IgD-negative memory B cell (primary cell): ENCODE data around the gene SH3YL1. TPM values are rescaled to one million over a fixed set of nuclear protein-coding genes. Genes with fewer than 3 reads are reported as not detected.
"Not testable (repeated sequence)": the region's sequence is repeated elsewhere in the genome, so short reads cannot be mapped to it uniquely, and the experiment has no call there.

Experiments
- H3K27ac Mint-ChIP-seq, 3 donors: one replicate each; pipeline ENCODE4 v1.8.0; 2020 to 2022; ENCODE audit warnings: mild to moderate bottlenecking in 3 of 3, mixed read lengths in 3 of 3, moderate library complexity in 1 of 3
- H3K27me3 Mint-ChIP-seq: one replicate; pipeline ENCODE4 v1.8.0; 2021; ENCODE audit warnings: mixed read lengths
- H3K36me3 Mint-ChIP-seq: one replicate; pipeline ENCODE4 v1.8.0; 2020; ENCODE audit warnings: mild to moderate bottlenecking, mixed read lengths
- H3K4me1 Mint-ChIP-seq, 3 donors: one replicate each; pipeline ENCODE4 v1.8.0; 2020 to 2022; ENCODE audit warnings: mixed read lengths in 3 of 3, mild to moderate bottlenecking in 1 of 3
- H3K4me3 Mint-ChIP-seq, 4 donors: one replicate each; pipeline ENCODE4 v1.8.0; 2020 to 2022; ENCODE audit warnings: mild to moderate bottlenecking in 4 of 4, mixed read lengths in 4 of 4, moderate library complexity in 3 of 4
- H3K9me3 Mint-ChIP-seq, 3 donors: one replicate each; pipeline ENCODE4 v1.8.0; 2020 to 2021; ENCODE audit warnings: mixed read lengths in 3 of 3, mild to moderate bottlenecking in 1 of 3
- polyA plus RNA-seq: library from polyadenylated mRNA; unstranded; fragments of 300-500 nt; fragmentation: Illumina TruSeq; gene quantifications from one replicate; pipeline ENCODE4 v1.2.3, GENCODE V29; 2021

SH3YL1 gene
- polyA plus RNA-seq, 1 donor from 2014 or later = 18.8 TPM

DNA sequence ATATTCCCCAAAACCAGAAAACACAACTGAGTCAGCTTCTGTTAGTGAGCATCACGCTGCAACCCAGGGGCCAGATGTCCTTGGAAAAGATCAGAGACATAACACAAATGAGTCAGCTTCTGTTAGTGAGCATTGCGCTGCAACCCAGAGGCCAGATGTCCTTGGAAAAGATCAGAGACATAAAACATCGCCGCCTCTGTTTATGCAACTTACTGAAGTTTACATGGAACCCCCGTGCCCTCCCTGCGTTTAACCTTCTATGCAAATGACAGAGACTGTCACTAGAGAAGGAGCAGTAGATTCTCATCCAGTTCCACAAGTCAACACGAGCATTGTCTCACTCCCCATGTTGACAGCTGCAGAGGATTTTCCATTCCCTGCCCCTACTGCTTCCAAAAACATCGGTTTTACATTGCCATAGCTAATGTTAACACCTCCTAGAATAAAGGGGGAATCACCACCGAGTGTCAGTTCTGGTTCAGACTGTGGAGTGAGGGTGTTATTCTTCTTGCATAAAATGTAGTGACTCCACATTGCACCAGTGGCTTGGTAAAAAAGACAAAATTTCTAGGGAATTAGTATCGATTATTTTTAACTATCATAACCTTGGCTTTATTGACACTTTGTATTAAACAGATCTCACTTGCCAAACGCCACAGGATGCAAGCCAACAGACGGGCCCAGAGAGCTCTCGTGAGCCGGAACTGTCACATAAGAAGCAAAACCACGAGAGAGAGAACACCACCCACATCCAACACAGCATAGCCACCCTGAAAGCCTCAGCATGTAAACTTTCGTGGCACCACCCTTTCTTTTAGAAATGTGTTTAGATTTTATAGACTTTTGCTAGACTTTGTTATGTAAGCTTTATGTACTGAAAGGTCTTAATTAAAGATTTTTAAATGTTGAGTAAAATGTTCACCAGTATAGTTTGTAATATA lies 87.7 kb downstream of the SH3YL1 start:
- Mint-ChIP-seq H3K27me3 (no peaks in the 10 kb centered on the region), H3K4me1 (peaks cover 0 to 2% (median 2%) of the 10 kb centered on the region in 3 donors), H3K4me3 (peak overlapping the region in 1 of 4 donors; percentile 39), H3K9me3 (no peaks in the 10 kb centered on the region), H3K27ac (no peak overlapping the region), H3K36me3 (no peaks in the 10 kb centered on the region)

DNA sequence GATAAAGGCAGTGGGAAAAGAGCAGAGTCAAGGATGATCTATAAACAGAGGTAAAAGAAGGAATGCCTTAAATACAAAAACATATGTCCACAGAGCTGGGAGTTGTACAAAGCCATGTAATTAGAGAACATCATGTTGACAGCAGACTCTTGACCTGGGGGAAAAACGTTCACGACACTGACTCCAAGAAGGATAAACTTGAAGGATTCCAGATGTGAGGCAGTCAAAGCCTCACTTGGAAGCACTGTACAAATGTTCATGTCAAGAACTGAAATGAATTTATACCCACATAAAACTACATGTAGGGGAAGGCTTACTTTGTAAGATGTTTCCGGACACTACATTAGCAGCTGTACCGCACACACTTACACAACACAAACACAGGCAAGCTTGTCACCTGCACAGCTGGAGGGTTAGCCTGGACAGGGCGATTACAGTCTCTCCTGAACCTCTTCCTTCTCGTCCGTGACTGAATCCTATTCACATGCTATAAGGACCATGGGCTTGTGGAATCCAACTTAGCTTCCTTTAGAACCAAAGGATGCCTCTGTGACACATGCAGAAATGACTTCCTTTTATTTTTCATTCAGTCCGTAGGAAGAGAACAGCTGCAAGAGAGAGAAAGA lies 88.6 kb downstream of the SH3YL1 start:
- peak overlapping the region in 1 of 4 donors; percentile 10 for H3K4me3 Mint-ChIP-seq
- H3K9me3 Mint-ChIP-seq = no peaks in the 10 kb centered on the region
- peaks cover 0 to 2% (median 2%) of the 10 kb centered on the region in 3 donors for H3K4me1 Mint-ChIP-seq
- H3K27me3 Mint-ChIP-seq = no peaks in the 10 kb centered on the region
- no peak overlapping the region for H3K27ac Mint-ChIP-seq
- H3K36me3 Mint-ChIP-seq = no peaks in the 10 kb centered on the region

DNA sequence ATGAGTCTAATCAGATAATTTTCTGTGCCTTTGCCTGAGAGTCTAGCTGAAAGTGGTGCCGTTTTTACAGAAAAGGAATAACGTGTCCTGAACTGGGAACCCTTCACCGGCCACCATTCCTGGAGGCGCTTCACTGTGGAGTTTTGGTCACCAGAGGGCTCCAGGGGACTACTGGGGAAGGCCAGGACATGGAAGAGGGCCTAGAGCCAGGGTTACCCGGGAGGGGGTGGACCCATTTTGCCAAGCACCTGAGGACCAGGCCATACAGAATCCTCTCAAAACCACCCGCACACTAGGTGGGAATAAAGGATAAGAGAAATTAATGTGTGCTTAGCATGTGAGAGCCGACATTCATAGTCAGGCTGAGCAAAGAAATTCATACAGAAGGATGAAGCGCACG lies 91.7 kb downstream of the SH3YL1 start:
- H3K27ac Mint-ChIP-seq, H3K4me1 Mint-ChIP-seq, H3K27me3 Mint-ChIP-seq, H3K36me3 Mint-ChIP-seq, H3K4me3 Mint-ChIP-seq, H3K9me3 Mint-ChIP-seq: not testable (repeated sequence)

DNA sequence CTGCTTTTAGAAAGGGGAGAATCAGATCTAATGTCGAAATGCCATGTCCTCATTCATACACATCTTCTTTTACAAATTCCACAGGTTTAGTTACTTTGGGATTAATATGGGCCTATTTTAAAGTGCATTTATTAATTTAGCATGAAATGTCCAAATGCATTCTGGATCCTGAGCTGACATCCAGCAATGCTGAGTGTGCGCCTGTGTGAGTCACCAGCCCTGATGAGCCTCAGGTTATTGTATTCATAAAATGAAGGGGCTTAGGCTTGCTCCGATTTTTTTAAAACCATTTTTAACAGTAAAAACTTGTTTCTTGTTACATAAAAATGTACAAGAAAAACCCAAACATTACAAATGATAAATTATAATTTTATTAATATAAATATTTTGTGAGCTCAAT lies 94.1 kb downstream of the SH3YL1 start:
- Mint-ChIP-seq H3K36me3 (peaks cover 2% of the 10 kb centered on the region), H3K27me3 (peaks cover 7% of the 10 kb centered on the region), H3K9me3 (peaks cover 0 to 1% (median under 1%) of the 10 kb centered on the region in 3 donors), H3K4me1 (no peaks in the 10 kb centered on the region), H3K4me3 (no peak overlapping the region), H3K27ac (no peak overlapping the region)

Other genes with a start within 250 kb of the SH3YL1 start
- not detected for gene FAM110C, start 217.5 kb downstream of the SH3YL1 start, polyA plus RNA-seq
- gene ACP1, start 915 bp upstream of the SH3YL1 start, polyA plus RNA-seq = 158 TPM
- 3.5 TPM for gene ALKAL2, start 24.1 kb upstream of the SH3YL1 start, polyA plus RNA-seq